Fibroblast of lung (primary cell): ENCODE measurements around the gene TTC6. TPM values are rescaled to one million over a fixed set of nuclear protein-coding genes. Genes with fewer than 3 reads are reported as not detected.

Source experiments
- DNase-seq, 2 donors: peaks; one replicate each; pipeline versions ENCODE4 v3.0.0 to v3.0.0-alpha.2; 2010; ENCODE audit warnings: low read depth in 2 of 2
- H2AFZ ChIP-seq: 2 replicates; pipeline ENCODE4 v1.5.1; 2012; ENCODE audit warnings: low read length, control low read depth, inconsistent platforms
- H3K27ac ChIP-seq: 2 replicates; pipeline ENCODE4 v1.5.1; 2011; ENCODE audit warnings: low read length, control low read depth; ENCODE audit not compliant: insufficient read depth
- H3K27me3 ChIP-seq: 2 replicates; pipeline ENCODE4 v1.5.1; 2011; ENCODE audit warnings: mild to moderate bottlenecking, low read length; ENCODE audit not compliant: control insufficient read depth, insufficient read depth
- H3K36me3 ChIP-seq: 2 replicates; pipeline ENCODE4 v1.5.1; 2011; ENCODE audit warnings: low read length; ENCODE audit not compliant: control insufficient read depth, insufficient read depth
- H3K4me1 ChIP-seq: 2 replicates; pipeline ENCODE4 v1.5.1; 2011; ENCODE audit warnings: low read length; ENCODE audit not compliant: control insufficient read depth, insufficient read depth; ENCODE audit errors: extremely low read depth
- H3K4me2 ChIP-seq: 2 replicates; pipeline ENCODE4 v1.5.1; 2011; ENCODE audit warnings: low read length, control low read depth; ENCODE audit not compliant: insufficient read depth; ENCODE audit errors: extremely low read depth
- H3K4me3 ChIP-seq, 4 experiments: fragments of 200-600 bp in 1 of 4; sonication (generic) in 1 of 4; replicated peaks in 1 of 4; 2 replicates each; pipeline ENCODE4 v1.5.1; 2011 to 2016; ENCODE audit warnings: low read length in 4 of 4, low read depth in 3 of 4, mild to moderate bottlenecking in 3 of 4, control low read depth in 2 of 4, inconsistent platforms in 1 of 4, mixed read lengths in 1 of 4; ENCODE audit not compliant: insufficient read depth in 1 of 4; ENCODE audit errors: control extremely low read depth in 1 of 4
- H3K79me2 ChIP-seq: 2 replicates; pipeline ENCODE4 v1.5.1; 2012; ENCODE audit warnings: mild to moderate bottlenecking, low read length, inconsistent platforms; ENCODE audit not compliant: control insufficient read depth, insufficient read depth
- H3K9ac ChIP-seq: 2 replicates; pipeline ENCODE4 v1.5.1; 2011; ENCODE audit warnings: mild to moderate bottlenecking, low read length, control low read depth; ENCODE audit not compliant: insufficient read depth
- H3K9me3 ChIP-seq: 2 replicates; pipeline ENCODE4 v1.5.1; 2012; ENCODE audit warnings: low read depth, low read length; ENCODE audit not compliant: control insufficient read depth, insufficient read depth
- H4K20me1 ChIP-seq: 2 replicates; pipeline ENCODE4 v1.5.1; 2011; ENCODE audit warnings: low read length; ENCODE audit not compliant: control insufficient read depth, insufficient read depth; ENCODE audit errors: extremely low read depth
- CTCF ChIP-seq, 2 donors: IDR thresholded peaks in 1 of 2; conservative IDR thresholded peaks in 1 of 2; 1 replicate in 1 of 2; 2 replicates in 1 of 2; pipeline ENCODE4 v1.5.1; 2011 to 2012; ENCODE audit warnings: low read length in 2 of 2, control low read depth in 1 of 2, inconsistent platforms in 1 of 2, low read depth in 1 of 2, mild to moderate bottlenecking in 1 of 2
- EZH2 ChIP-seq: IDR thresholded peaks from 2 replicates; pipeline ENCODE4 v1.5.1; 2012; ENCODE audit warnings: low read length, control low read depth, mild to moderate bottlenecking; ENCODE audit errors: missing control alignments
- polyA plus RNA-seq, 2 donors: library from polyadenylated mRNA; depleted of rRNA in 1 of 2; stranded (reverse) in 1 of 2; unstranded in 1 of 2; fragments of >200 nt; gene quantifications; 2 replicates each; pipeline ENCODE4 v1.2.1, GENCODE V29; 2011 to 2012; ENCODE audit warnings: missing spikeins in 1 of 2
- total RNA-seq: library from RNA; depleted of rRNA; stranded (reverse); fragments of >200 nt; gene quantifications from 2 replicates; pipeline ENCODE4 v1.2.1, GENCODE V29; 2014

TTC6 gene
- total and polyA plus RNA-seq, 2 donors (not counting 1 experiment from before 2014, with no cell fraction given) = 0.17 TPM; not detected in 1

- Histone ChIP-seq H3K27me3 (peaks cover 3% of the 10 kb centered on the region), H3K9me3 (no peaks in the 10 kb centered on the region), H2AFZ (no peak overlapping the region), H3K9ac (no peak overlapping the region), H3K4me2 (no peak overlapping the region), H3K27ac (no peak overlapping the region), H3K36me3 (no peaks in the 10 kb centered on the region), H3K79me2 (no peaks in the 10 kb centered on the region), H4K20me1 (no peaks in the 10 kb centered on the region), H3K4me3 (no peak overlapping the region), H3K4me1 (no peaks in the 10 kb centered on the region)
- no peak for DNase-seq
- TF ChIP-seq EZH2 (no peak), CTCF (conservative IDR thresholded peaks at IDR 0.05 in 1 of 2, IDR thresholded peaks at IDR 0.05 in 1 of 2; ENCODE audit: low read depth in 1 of 2, low read length in 2 of 2) (no peak)
Observed at GRCh38 chr14:37620856-37621255, 25.4 kb downstream of the TTC6 start.

- Histone ChIP-seq H3K27me3 (peaks cover 3% of the 10 kb centered on the region), H3K4me1 (no peaks in the 10 kb centered on the region), H3K9ac (no peak overlapping the region), H3K79me2 (no peaks in the 10 kb centered on the region), H3K36me3 (no peaks in the 10 kb centered on the region), H3K4me3 (peak overlapping the region in 3 of 4 experiments; percentile 13 to 47 (median 16)), H3K27ac (no peak overlapping the region), H4K20me1 (no peaks in the 10 kb centered on the region), H3K9me3 (no peaks in the 10 kb centered on the region), H3K4me2 (peak overlapping the region; percentile 49), H2AFZ (peak overlapping the region; percentile 58)
- TF ChIP-seq CTCF (conservative IDR thresholded peaks at IDR 0.05 in 1 of 2, IDR thresholded peaks at IDR 0.05 in 1 of 2; ENCODE audit: low read depth in 1 of 2, low read length in 2 of 2) (no peak), EZH2 (no peak)
- peak; percentile 43 to 63 for DNase-seq
Observed at GRCh38 chr14:37622231-37622923, 26.9 kb downstream of the TTC6 start.

GRCh38 chr14:37623426-37623951 is 28.1 kb downstream of the TTC6 start:
- no peak overlapping the region for H3K9ac ChIP-seq
- peaks cover 3% of the 10 kb centered on the region for H3K27me3 ChIP-seq

More at GRCh38 chr14:37623426-37623951, 28.1 kb downstream of the TTC6 start:
- no peaks in the 10 kb centered on the region for H4K20me1 ChIP-seq
- H3K9me3 ChIP-seq = no peaks in the 10 kb centered on the region
- H3K79me2 ChIP-seq = no peaks in the 10 kb centered on the region
- no peaks in the 10 kb centered on the region for H3K36me3 ChIP-seq
- H3K27ac ChIP-seq = no peak overlapping the region
- no peak overlapping the region for H3K4me2 ChIP-seq
- no peak overlapping the region for H3K4me3 ChIP-seq
- no peak overlapping the region for H2AFZ ChIP-seq
- peak; percentile 60 to 66 for DNase-seq
- TF ChIP-seq CTCF (conservative IDR thresholded peaks at IDR 0.05 in 1 of 2, IDR thresholded peaks at IDR 0.05 in 1 of 2; ENCODE audit: low read depth in 1 of 2, low read length in 2 of 2) (no peak), EZH2 (no peak)
- no peaks in the 10 kb centered on the region for H3K4me1 ChIP-seq
